NB4 (cell line): ENCODE data around the gene SERPINA3.

Experiments
- DNase-seq: peaks from one replicate; pipeline ENCODE4 v3.0.0; 2010; ENCODE audit warnings: low read depth
- H3K4me3 ChIP-seq: one replicate; pipeline ENCODE4 v1.5.1; 2011; ENCODE audit warnings: mild to moderate bottlenecking, low read depth, low read length, moderate library complexity
- CTCF ChIP-seq: IDR thresholded peaks from one replicate; pipeline ENCODE4 v1.5.1; 2012; ENCODE audit warnings: low read depth, low read length
- MYC ChIP-seq: IDR thresholded peaks from 2 replicates; pipeline ENCODE4 v1.6.1; 2011; ENCODE audit warnings: low read depth, low read length
- POLR2A ChIP-seq: IDR thresholded peaks from 2 replicates; pipeline ENCODE4 v1.6.1; 2011; ENCODE audit warnings: mild to moderate bottlenecking; ENCODE audit not compliant: insufficient read length; ENCODE audit errors: extremely low read depth
- TF ChIP-seq, protein P1 (sequence below): IDR thresholded peaks from 2 replicates; pipeline ENCODE4 v1.6.1; 2011; ENCODE audit warnings: low read depth, low read length

Gene SERPINA3

DNA sequence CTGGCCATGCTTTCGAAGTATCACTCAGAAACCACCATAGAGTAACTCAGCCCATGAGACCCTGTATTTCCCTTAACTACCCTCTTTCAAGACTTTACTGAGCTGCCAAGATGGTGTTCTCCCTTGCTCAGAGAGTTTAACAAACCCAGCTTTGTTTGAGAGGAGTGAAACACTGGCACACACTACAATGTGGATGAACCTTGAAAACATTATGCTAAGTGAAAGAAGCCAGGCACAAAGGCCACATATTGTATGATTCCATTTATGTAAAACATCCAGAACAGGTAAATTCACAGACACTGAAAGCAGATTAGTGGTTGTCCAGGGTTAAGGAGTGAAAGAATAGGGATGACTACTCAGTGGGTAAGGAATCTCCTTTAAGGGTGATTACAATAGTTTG lies 18.9 kb downstream of the SERPINA3 start:
- no peak for DNase-seq
- H3K4me3 ChIP-seq = no peak overlapping the region

GRCh38 chr14:94631536-94632304 lies 19.5 kb downstream of the SERPINA3 start:
- DNase-seq = no peak
- TF ChIP-seq POLR2A (no peak), MYC (no peak), CTCF (no peak)
- TF ChIP-seq, protein P1, sequence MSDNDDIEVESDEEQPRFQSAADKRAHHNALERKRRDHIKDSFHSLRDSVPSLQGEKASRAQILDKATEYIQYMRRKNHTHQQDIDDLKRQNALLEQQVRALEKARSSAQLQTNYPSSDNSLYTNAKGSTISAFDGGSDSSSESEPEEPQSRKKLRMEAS = no peak
- H3K4me3 ChIP-seq = no peak overlapping the region

More for the DNA sequence above, 18.9 kb downstream of the SERPINA3 start:
- TF ChIP-seq MYC (no peak), CTCF (no peak), POLR2A (no peak)
- TF ChIP-seq, protein P1 = no peak

DNA sequence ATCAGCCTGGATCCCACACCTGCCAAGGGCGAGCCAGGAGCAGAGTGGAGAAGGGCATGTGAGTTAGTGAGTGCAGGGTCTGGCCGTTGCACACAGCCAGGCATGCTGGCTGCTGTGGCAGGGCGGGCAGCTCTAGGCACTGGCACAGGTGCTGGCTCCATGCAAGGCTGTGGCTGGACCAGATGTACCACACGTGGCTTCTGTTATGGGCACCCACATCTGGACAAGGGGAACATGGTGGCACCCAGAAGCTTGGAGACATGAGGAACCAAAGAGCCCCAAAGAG lies 20.1 kb downstream of the SERPINA3 start:
- TF ChIP-seq CTCF (no peak), MYC (no peak), POLR2A (no peak)
- TF ChIP-seq, protein P1 = no peak
- H3K4me3 ChIP-seq = no peak overlapping the region
- DNase-seq = no peak

DNA sequence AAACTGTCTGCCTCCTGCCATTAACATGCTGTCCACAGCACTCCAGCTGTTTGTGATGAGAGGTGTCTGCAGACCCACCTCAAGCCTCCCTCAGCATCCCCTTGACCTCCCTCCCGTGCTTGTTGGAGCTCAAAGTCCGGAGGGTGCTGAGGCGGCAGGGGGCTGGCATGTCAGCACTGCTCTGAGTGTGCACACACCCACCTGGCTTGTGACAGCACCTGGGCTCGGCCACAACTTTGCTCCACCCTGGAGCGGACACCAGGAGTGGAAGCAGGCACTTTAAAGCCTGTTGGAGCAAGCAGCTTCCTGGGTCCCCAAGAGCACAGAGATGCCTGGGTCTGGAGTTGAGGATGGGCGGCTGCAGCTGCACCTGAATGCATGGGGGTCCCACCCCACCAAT lies 20.9 kb downstream of the SERPINA3 start:
- DNase-seq = no peak
- TF ChIP-seq, protein P1 = no peak
- no peak for TF ChIP-seq CTCF
- no peak for TF ChIP-seq MYC
- TF ChIP-seq POLR2A = no peak
- H3K4me3 ChIP-seq = no peak overlapping the region

DNA sequence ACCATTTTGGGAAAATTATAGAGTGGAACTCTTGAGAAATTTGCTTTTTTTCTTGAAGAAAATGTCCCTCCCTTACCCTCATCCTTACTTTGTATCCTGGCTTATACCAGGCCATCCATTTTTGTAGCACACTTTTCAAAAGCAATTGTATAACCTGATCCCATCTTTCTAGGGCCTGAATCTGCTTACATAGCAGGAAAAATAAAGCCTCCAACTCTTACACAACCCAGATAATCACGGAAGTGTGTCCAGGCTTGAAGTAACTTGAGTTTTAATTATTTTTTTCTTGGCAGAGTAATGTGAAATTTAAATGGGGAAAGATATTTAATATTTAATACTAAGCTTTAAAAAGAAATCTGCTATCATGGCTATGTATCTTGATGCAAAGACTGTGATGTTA lies 23.0 kb downstream of the SERPINA3 start:
- DNase-seq = no peak
- TF ChIP-seq MYC = no peak
- TF ChIP-seq, protein P1 = no peak
- no peak for TF ChIP-seq POLR2A
- no peak for TF ChIP-seq CTCF
- H3K4me3 ChIP-seq = no peak overlapping the region
